Kidney (tissue), 14 donors: ENCODE measurements around the gene LIX1. TPM values are rescaled to one million over a fixed set of nuclear protein-coding genes. Genes with fewer than 3 reads are reported as not detected.

Experiments used
- DNase-seq, 5 donors: peaks; one replicate each; pipeline ENCODE4 v3.0.0-alpha.2; 2013 to 2020
- FAIRE-seq: peaks from 2 replicates; lab custom pipeline; 2012; peaks lifted over from hg19 to GRCh38; lab: Jason Lieb, UNC
- H3K27ac ChIP-seq, 2 donors: one replicate each; pipeline ENCODE4 v1.7.0; 2013; ENCODE audit warnings: low read depth in 2 of 2, low read length in 2 of 2, inconsistent platforms in 1 of 2
- H3K27me3 ChIP-seq: one replicate; pipeline ENCODE4 v1.7.1; 2013; ENCODE audit warnings: low read length, inconsistent platforms; ENCODE audit not compliant: control insufficient read depth, insufficient read depth
- H3K36me3 ChIP-seq, 3 donors: one replicate each; pipeline versions ENCODE4 v1.7.0 to v1.7.1; 2013; ENCODE audit warnings: low read length in 3 of 3, control low read depth in 1 of 3, inconsistent platforms in 1 of 3; ENCODE audit not compliant: insufficient read depth in 3 of 3, control insufficient read depth in 2 of 3
- H3K4me1 ChIP-seq, 3 donors: one replicate each; pipeline versions ENCODE4 v1.7.0 to v1.7.1; 2013; ENCODE audit warnings: low read length in 3 of 3, inconsistent platforms in 1 of 3, low read depth in 1 of 3; ENCODE audit not compliant: control insufficient read depth in 2 of 3, insufficient read depth in 2 of 3
- H3K4me3 ChIP-seq, 3 donors: one replicate each; pipeline versions ENCODE4 v1.7.0 to v1.8.1; 2013; ENCODE audit warnings: low read length in 3 of 3, control low read depth in 1 of 3, inconsistent platforms in 1 of 3
- H3K9ac ChIP-seq, 3 donors: one replicate each; pipeline versions ENCODE4 v1.7.0 to v1.7.1; 2013; ENCODE audit warnings: low read length in 3 of 3, control low read depth in 1 of 3, inconsistent platforms in 1 of 3
- H3K9me3 ChIP-seq, 3 donors: one replicate each; pipeline versions ENCODE4 v1.7.0 to v1.7.1; 2013; ENCODE audit warnings: low read length in 3 of 3, control low read depth in 1 of 3, inconsistent platforms in 1 of 3; ENCODE audit not compliant: control insufficient read depth in 2 of 3, insufficient read depth in 1 of 3
- intact Hi-C: fragments of 100-400 bp; cut with DNase I; formaldehyde crosslinking; loops from one replicate; pipeline ENCODE4 v1.11.1; 2022
- polyA plus RNA-seq: library from polyadenylated mRNA; stranded (reverse); fragments of 350-450 nt; fragmentation: Illumina TruSeq; extraction: RNeasy Lipid Tissue Mini Kit (QIAGEN cat#74804); gene quantifications from one replicate; pipeline ENCODE4 v1.2.3, GENCODE V29; 2014; ENCODE audit warnings: low read depth, low replicate concordance; ENCODE audit not compliant: insufficient read depth
- total RNA-seq: library from RNA; stranded (reverse); fragmentation: NEBNext Ultra II Directional; extraction: Animal tissue kit (Norgen Biotek cat#: 25700); gene quantifications from one replicate; pipeline ENCODE4 v1.2.1, GENCODE V29; 2021
- TF ChIP-seq, protein P1 (sequence below): IDR thresholded peaks from 3 replicates; pipeline ENCODE4 v1.5.1; 2012; ENCODE audit warnings: mild to moderate bottlenecking, moderate library complexity, borderline replicate concordance; ENCODE audit not compliant: insufficient read depth; ENCODE audit errors: extremely low read depth
- donor health status: control.
- donor health status: control.
- donor health status: control.
- donor health status: control.
- donor health status: control.
- donor health status: DM: yes; HTN: yes; CAD: no.
- donor health status: Normal renal cell carcinoma (clear cell type).

Gene LIX1
- total and polyA plus RNA-seq, 2 donors from 2014 or later, result 0.65 to 33.4 TPM

DNA sequence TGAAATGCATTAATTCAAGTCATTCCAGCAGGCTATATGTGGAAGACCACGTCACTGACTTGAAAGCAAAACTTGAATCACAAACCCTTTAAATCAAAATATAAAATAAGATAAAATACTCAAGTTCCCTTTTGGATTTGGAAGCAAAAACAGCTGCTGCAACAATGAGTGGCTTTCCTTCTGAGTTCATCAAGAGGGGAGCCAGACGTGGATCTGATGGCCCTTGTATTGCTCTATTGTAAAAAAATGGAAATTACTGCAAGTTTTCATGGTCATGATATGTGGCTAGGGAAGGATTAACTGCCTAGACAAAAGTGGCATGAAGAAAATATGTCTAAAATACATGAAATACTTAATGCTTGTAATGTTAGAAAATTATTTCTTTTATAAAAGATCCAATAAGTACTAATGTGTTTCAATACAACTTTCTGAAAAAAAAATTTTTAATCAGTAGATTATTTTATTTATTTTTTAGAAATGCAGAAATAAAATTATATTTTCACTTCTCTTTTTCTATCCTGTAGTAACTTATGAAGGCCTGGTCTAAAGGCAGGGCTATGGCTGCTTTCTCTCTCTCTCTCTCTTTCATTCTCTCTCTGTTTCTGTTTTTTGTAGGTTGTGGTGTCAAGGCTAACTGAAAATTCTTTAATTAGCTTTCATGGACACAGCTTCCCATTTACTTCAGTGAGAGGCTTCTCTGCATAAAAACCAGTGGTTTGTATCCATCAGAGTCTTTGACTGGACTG is 24.0 kb downstream of the LIX1 start:
- Histone ChIP-seq H3K27me3 (no peaks in the 10 kb centered on the region), H3K9me3 (no peaks in the 10 kb centered on the region), H3K4me1 (no peaks in the 10 kb centered on the region), H3K9ac (no peak overlapping the region), H3K36me3 (no peaks in the 10 kb centered on the region), H3K4me3 (no peak overlapping the region), H3K27ac (no peak overlapping the region)
- TF ChIP-seq, protein P1, sequence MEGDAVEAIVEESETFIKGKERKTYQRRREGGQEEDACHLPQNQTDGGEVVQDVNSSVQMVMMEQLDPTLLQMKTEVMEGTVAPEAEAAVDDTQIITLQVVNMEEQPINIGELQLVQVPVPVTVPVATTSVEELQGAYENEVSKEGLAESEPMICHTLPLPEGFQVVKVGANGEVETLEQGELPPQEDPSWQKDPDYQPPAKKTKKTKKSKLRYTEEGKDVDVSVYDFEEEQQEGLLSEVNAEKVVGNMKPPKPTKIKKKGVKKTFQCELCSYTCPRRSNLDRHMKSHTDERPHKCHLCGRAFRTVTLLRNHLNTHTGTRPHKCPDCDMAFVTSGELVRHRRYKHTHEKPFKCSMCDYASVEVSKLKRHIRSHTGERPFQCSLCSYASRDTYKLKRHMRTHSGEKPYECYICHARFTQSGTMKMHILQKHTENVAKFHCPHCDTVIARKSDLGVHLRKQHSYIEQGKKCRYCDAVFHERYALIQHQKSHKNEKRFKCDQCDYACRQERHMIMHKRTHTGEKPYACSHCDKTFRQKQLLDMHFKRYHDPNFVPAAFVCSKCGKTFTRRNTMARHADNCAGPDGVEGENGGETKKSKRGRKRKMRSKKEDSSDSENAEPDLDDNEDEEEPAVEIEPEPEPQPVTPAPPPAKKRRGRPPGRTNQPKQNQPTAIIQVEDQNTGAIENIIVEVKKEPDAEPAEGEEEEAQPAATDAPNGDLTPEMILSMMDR, result no peak
- peak in 1 of 5 donors; percentile 40 for DNase-seq
- intact Hi-C loops, result no loop called here
- no peak for FAIRE-seq

DNA sequence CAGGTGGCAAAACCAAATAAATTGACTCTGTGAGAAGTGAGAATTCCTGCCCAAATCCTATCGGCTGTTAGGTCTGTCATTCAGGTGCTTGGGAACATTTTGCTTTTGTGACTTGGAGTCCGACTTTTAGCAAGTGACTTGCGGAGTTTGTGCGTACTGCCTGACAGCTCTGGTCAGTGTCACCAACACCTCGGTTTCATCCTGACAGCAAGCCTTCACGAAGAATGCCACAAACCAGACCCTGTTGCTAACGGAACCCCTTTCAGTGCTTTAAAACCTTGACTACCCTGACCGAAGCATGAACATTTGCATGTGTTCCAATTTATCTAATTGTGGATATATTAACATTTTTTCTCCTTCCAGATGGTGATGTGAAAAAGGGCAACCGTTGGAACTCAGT is 26.5 kb downstream of the LIX1 start:
- Histone ChIP-seq H3K4me3 (no peak overlapping the region), H3K9ac (no peak overlapping the region), H3K27ac (no peak overlapping the region), H3K4me1 (peaks cover 0 to 4% (median 0%) of the 10 kb centered on the region in 3 donors), H3K36me3 (no peaks in the 10 kb centered on the region), H3K9me3 (no peaks in the 10 kb centered on the region), H3K27me3 (no peaks in the 10 kb centered on the region)
- no peak for DNase-seq
- TF ChIP-seq, protein P1, result no peak
- intact Hi-C loops, result no loop called here
- no peak for FAIRE-seq

DNA sequence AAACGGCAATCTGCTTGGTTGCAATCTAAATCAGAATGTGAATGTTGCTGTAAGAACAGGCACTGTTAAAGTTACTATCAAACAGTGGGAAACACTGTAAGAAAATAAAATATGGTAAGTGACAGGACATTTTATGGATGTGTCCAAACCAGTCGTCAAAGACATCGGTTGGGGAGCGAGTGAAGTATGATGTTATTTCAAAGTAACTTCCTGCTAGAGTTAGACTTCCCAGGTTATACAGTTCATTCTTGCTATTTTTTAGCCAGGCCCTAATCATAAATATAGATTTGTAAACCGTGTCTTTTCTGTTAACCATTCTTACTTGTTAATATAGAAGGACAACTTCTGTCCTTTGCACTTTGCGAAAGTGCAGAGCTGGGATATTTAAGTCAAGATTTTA is 30.2 kb downstream of the LIX1 start:
- intact Hi-C loops, result no loop called here
- Histone ChIP-seq H3K9ac (no peak overlapping the region), H3K9me3 (no peaks in the 10 kb centered on the region), H3K27ac (no peak overlapping the region), H3K4me3 (no peak overlapping the region), H3K27me3 (no peaks in the 10 kb centered on the region), H3K36me3 (no peaks in the 10 kb centered on the region), H3K4me1 (peaks cover 0 to 4% (median 0%) of the 10 kb centered on the region in 3 donors)
- FAIRE-seq (no peak), DNase-seq (peak in 2 of 5 donors; percentile 37 to 57)
- TF ChIP-seq, protein P1, result no peak

DNA sequence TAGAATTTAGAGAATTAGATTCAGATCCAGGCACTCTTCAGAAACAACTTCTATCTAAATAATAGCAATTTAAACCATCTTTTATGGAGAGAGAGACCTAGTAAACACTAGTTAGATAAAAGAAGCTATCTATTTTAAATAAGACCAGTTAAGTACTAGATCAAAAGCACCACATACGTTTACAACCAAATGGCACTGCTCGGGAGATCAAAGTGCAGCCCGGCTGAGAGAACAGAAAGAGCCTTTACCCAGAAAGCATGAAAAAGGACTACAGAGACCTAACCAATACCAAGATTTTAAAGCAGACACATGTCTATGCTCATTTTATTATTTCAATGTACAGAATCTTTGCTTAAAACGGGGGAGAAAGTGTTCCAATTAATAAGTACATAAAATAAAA is 30.8 kb downstream of the LIX1 start:
- H3K9me3 ChIP-seq, result no peaks in the 10 kb centered on the region
- no peaks in the 10 kb centered on the region for H3K36me3 ChIP-seq
- H3K4me1 ChIP-seq, result peaks cover 0 to 4% (median 0%) of the 10 kb centered on the region in 3 donors
- H3K4me3 ChIP-seq, result no peak overlapping the region
- FAIRE-seq (no peak), DNase-seq (peak in 2 of 5 donors; percentile 59 to 63)
- H3K27me3 ChIP-seq, result no peaks in the 10 kb centered on the region
- intact Hi-C loops, result no loop called here
- TF ChIP-seq, protein P1, result no peak
- no peak overlapping the region for H3K27ac ChIP-seq
- no peak overlapping the region for H3K9ac ChIP-seq
